IMR-90 (cell line): ENCODE data around the gene DGKH. TPM values are rescaled to one million over a fixed set of nuclear protein-coding genes. Genes with fewer than 3 reads are reported as not detected.

Source experiments
- ATAC-seq: fragments of 200-7000 bp; cut with Tn5 transposase; 2 replicates; pipeline ENCODE4 v1.9.1; 2020; ENCODE audit warnings: low read depth, mild to moderate bottlenecking, moderate library complexity
- BruUV-seq: library from RNA; stranded (reverse); fragments of 400-500 nt; replicated peaks from 2 replicates; lab custom pipeline; 2021; lab: Mats Ljungman, UMichigan
- CTCF ChIA-PET: fragments of 300-600 bp; formaldehyde crosslinking; extraction: SDS; loops from one replicate; lab custom pipeline; 2021; ENCODE audit warnings: antibody characterized with exemption; lab: Yijun Ruan, JAX
- POLR2A ChIA-PET: fragments of 300-600 bp; sonication (Branson Sonifier 250); formaldehyde crosslinking; loops from one replicate; lab custom pipeline; 2022; ENCODE audit warnings: antibody characterized with exemption; ENCODE audit not compliant: unreplicated experiment; lab: Charles Lee
- DNase-seq: peaks from one replicate; pipeline ENCODE4 v3.0.0; 2013
- H2AFZ ChIP-seq: replicated peaks from 2 replicates; pipeline ENCODE3; 2013; ENCODE audit warnings: low read length, mild to moderate bottlenecking; ENCODE audit not compliant: poor library complexity
- H2AK5ac ChIP-seq: 2 replicates; pipeline ENCODE4 v1.6.1; 2013; ENCODE audit warnings: low read depth, low read length, inconsistent platforms
- H2AK9ac ChIP-seq: replicated peaks from 2 replicates; pipeline ENCODE3; 2013; ENCODE audit warnings: mild to moderate bottlenecking, low read depth, low read length, moderate library complexity; ENCODE audit not compliant: poor library complexity
- H2BK120ac ChIP-seq: 2 replicates; pipeline ENCODE4 v1.6.1; 2013; ENCODE audit warnings: low read depth, low read length, inconsistent platforms
- H2BK15ac ChIP-seq: 3 replicates; pipeline ENCODE4 v1.6.1; 2013; ENCODE audit warnings: low read depth, low read length, inconsistent platforms
- H2BK20ac ChIP-seq: 2 replicates; pipeline ENCODE4 v1.6.1; 2013; ENCODE audit warnings: low read depth, mild to moderate bottlenecking, inconsistent platforms, low read length, moderate library complexity
- H2BK5ac ChIP-seq: 2 replicates; pipeline ENCODE4 v1.6.1; 2013; ENCODE audit warnings: mild to moderate bottlenecking, low read depth, low read length, inconsistent platforms; ENCODE audit not compliant: poor library complexity, severe bottlenecking
- H3K14ac ChIP-seq: replicated peaks from 2 replicates; pipeline ENCODE4 v1.6.1; 2013; ENCODE audit warnings: low read depth, low read length, inconsistent platforms
- H3K18ac ChIP-seq: 2 replicates; pipeline ENCODE4 v1.6.1; 2013; ENCODE audit warnings: low read depth, low read length, control low read depth
- H3K23ac ChIP-seq: 2 replicates; pipeline ENCODE4 v1.6.1; 2013; ENCODE audit warnings: low read depth, low read length, inconsistent platforms
- H3K27ac ChIP-seq: 2 replicates; pipeline ENCODE4 v1.5.1; 2013; ENCODE audit warnings: mild to moderate bottlenecking, control low read depth, low read length; ENCODE audit not compliant: insufficient read depth
- H3K27me3 ChIP-seq: 2 replicates; pipeline ENCODE4 v1.6.1; 2013; ENCODE audit warnings: low read length; ENCODE audit not compliant: control insufficient read depth, insufficient read depth
- H3K36me3 ChIP-seq: 2 replicates; pipeline ENCODE4 v1.6.1; 2013; ENCODE audit warnings: low read length, mixed read lengths; ENCODE audit not compliant: control insufficient read depth, insufficient read depth
- H3K4ac ChIP-seq: 2 replicates; pipeline ENCODE4 v1.6.1; 2013; ENCODE audit warnings: low read depth, low read length, inconsistent platforms
- H3K4me1 ChIP-seq: 2 replicates; pipeline ENCODE4 v1.6.1; 2013; ENCODE audit warnings: low read length, mixed read lengths; ENCODE audit not compliant: control insufficient read depth, insufficient read depth
- H3K4me2 ChIP-seq: 2 replicates; pipeline ENCODE4 v1.6.1; 2013; ENCODE audit warnings: low read depth, mild to moderate bottlenecking, control low read depth, low read length, moderate library complexity
- H3K4me3 ChIP-seq: 2 replicates; pipeline ENCODE4 v1.5.1; 2013; ENCODE audit warnings: low read depth, mild to moderate bottlenecking, control low read depth, low read length, moderate library complexity; ENCODE audit not compliant: insufficient read depth
- H3K56ac ChIP-seq: 2 replicates; pipeline ENCODE4 v1.6.1; 2013; ENCODE audit warnings: low read length, inconsistent platforms; ENCODE audit not compliant: insufficient read depth; ENCODE audit errors: extremely low read depth
- H3K79me1 ChIP-seq, 2 experiments: 2 replicates each; pipeline ENCODE4 v1.6.1; 2013; ENCODE audit warnings: low read length in 2 of 2, inconsistent platforms in 1 of 2, low read depth in 1 of 2
- H3K9ac ChIP-seq: 2 replicates; pipeline ENCODE4 v1.6.1; 2013; ENCODE audit warnings: low read depth, low read length, control low read depth
- H3K9me1 ChIP-seq: 2 replicates; pipeline ENCODE4 v1.6.1; 2013; ENCODE audit warnings: low read length, inconsistent platforms; ENCODE audit not compliant: insufficient read depth
- H3K9me3 ChIP-seq: 2 replicates; pipeline ENCODE4 v1.6.1; 2013; ENCODE audit warnings: low read length; ENCODE audit not compliant: control insufficient read depth, insufficient read depth
- H4K20me1 ChIP-seq: 2 replicates; pipeline ENCODE4 v1.6.1; 2013; ENCODE audit warnings: low read length, inconsistent platforms; ENCODE audit not compliant: insufficient read depth
- H4K5ac ChIP-seq: 2 replicates; pipeline ENCODE4 v1.6.1; 2013; ENCODE audit warnings: mild to moderate bottlenecking, low read depth, low read length, control low read depth
- H4K8ac ChIP-seq, 2 experiments: 2 replicates each; pipeline ENCODE4 v1.6.1; 2013; ENCODE audit warnings: low read depth in 2 of 2, low read length in 2 of 2, control low read depth in 1 of 2, inconsistent platforms in 1 of 2
- H4K91ac ChIP-seq: 2 replicates; pipeline ENCODE4 v1.6.1; 2013; ENCODE audit warnings: low read depth, low read length, inconsistent platforms; ENCODE audit not compliant: insufficient read depth
- BHLHE40 ChIP-seq: fragments of 150-350 bp; IDR thresholded peaks from 2 replicates; pipeline ENCODE4 v1.6.1; 2016; ENCODE audit warnings: mild to moderate bottlenecking, low read depth, low read length
- CEBPB ChIP-seq: IDR thresholded peaks from 2 replicates; pipeline ENCODE4 v1.6.1; 2012; ENCODE audit warnings: low read depth, low read length, improper control_type of control experiment
- CHD1 ChIP-seq: IDR thresholded peaks from 2 replicates; pipeline ENCODE4 v1.6.1; 2012; ENCODE audit warnings: low read depth, low read length, improper control_type of control experiment
- CTCF ChIP-seq: conservative IDR thresholded peaks from 2 replicates; pipeline ENCODE4 v1.5.1; 2012; ENCODE audit warnings: mild to moderate bottlenecking, low read depth, low read length, improper control_type of control experiment
- ELK1 ChIP-seq: fragments of 150-350 bp; IDR thresholded peaks from 2 replicates; pipeline ENCODE4 v1.6.1; 2016; ENCODE audit warnings: low read depth, mild to moderate bottlenecking, low read length, moderate library complexity, borderline replicate concordance
- FOS ChIP-seq: fragments of 150-350 bp; IDR thresholded peaks from 2 replicates; pipeline ENCODE4 v1.6.1; 2016; ENCODE audit warnings: low read depth, low read length
- MAFK ChIP-seq: IDR thresholded peaks from 2 replicates; pipeline ENCODE4 v1.6.1; 2012; ENCODE audit warnings: low read depth, low read length, improper control_type of control experiment
- MAZ ChIP-seq: IDR thresholded peaks from 2 replicates; pipeline ENCODE4 v1.6.1; 2012; ENCODE audit warnings: low read depth, mild to moderate bottlenecking, low read length, improper control_type of control experiment, moderate library complexity, borderline replicate concordance
- MXI1 ChIP-seq: IDR thresholded peaks from 2 replicates; pipeline ENCODE4 v1.6.1; 2012; ENCODE audit warnings: low read depth, mild to moderate bottlenecking, low read length, moderate library complexity, borderline replicate concordance
- NFE2L2 ChIP-seq: fragments of 150-350 bp; IDR thresholded peaks from 2 replicates; pipeline ENCODE4 v1.6.1; 2016; ENCODE audit warnings: low read depth, mild to moderate bottlenecking, low read length
- POLR2A ChIP-seq: IDR thresholded peaks from 2 replicates; pipeline ENCODE4 v1.6.1; 2012; ENCODE audit warnings: mild to moderate bottlenecking, low read depth, low read length
- RAD21 ChIP-seq: IDR thresholded peaks from 2 replicates; pipeline ENCODE4 v1.6.1; 2012; ENCODE audit warnings: low read length, improper control_type of control experiment
- RCOR1 ChIP-seq: IDR thresholded peaks from 2 replicates; pipeline ENCODE4 v1.6.1; 2012; ENCODE audit warnings: mild to moderate bottlenecking, low read length, improper control_type of control experiment; ENCODE audit not compliant: insufficient replicate concordance
- RFX5 ChIP-seq: IDR thresholded peaks from 2 replicates; pipeline ENCODE4 v1.8.0; 2012; ENCODE audit warnings: low read depth, mild to moderate bottlenecking, low read length, moderate library complexity
- SMC3 ChIP-seq: fragments of 150-350 bp; IDR thresholded peaks from 2 replicates; pipeline ENCODE4 v1.6.1; 2016; ENCODE audit warnings: low read depth, mild to moderate bottlenecking, antibody characterized with exemption, low read length, moderate library complexity
- USF2 ChIP-seq: fragments of 150-350 bp; IDR thresholded peaks from 2 replicates; pipeline ENCODE4 v1.6.1; 2017; ENCODE audit warnings: mild to moderate bottlenecking, antibody characterized with exemption, low read length, low read depth
- WGBS, 2 experiments: methylation state at CpG; one replicate each; pipeline versions ENCODE4 v1.1.5 to v1.1.7; 2013; ENCODE audit warnings: missing lambda C conversion rate in 2 of 2; ENCODE audit not compliant: insufficient read length in 1 of 2; ENCODE audit errors: extremely low coverage in 2 of 2; 5-methylcytosine and 5-hydroxymethylcytosine counted together
- dilution Hi-C: fragments of 300-500 bp; cut with HindIII; formaldehyde crosslinking; loops from one replicate; pipeline ENCODE4 v1.14.3; 2018; ENCODE audit warnings: low sequenced_read_pairs; ENCODE audit not compliant: unreplicated experiment
- in situ Hi-C: fragments of 300-500 bp; cut with MboI; formaldehyde crosslinking; loops from 3 replicates; pipeline ENCODE4 v1.14.3; 2019; ENCODE audit warnings: low sequenced_read_pairs, inconsistent platforms, mixed read lengths
- intact Hi-C: fragments of 100-400 bp; cut with micrococcal nuclease; formaldehyde crosslinking; loops from 2 replicates; pipeline ENCODE4 v1.10.0; 2022
- polyA plus RNA-seq, 3 experiments: library from polyadenylated mRNA; depleted of rRNA; stranded (reverse); fragments of >200 nt; gene quantifications; 2 replicates each; pipeline ENCODE4 v1.2.3, GENCODE V29; 2012; ENCODE audit warnings: low replicate concordance in 1 of 3
- total RNA-seq: library from RNA; depleted of rRNA; stranded (reverse); fragments of >200 nt; gene quantifications from 2 replicates; pipeline ENCODE4 v1.2.3, GENCODE V29; 2012

Gene DGKH
- total and polyA plus RNA-seq, 2 of the 4 experiments (the other 2 are of a cell fraction) = 2.0 to 13.4 TPM

- Histone ChIP-seq H3K9me3 (no peaks in the 10 kb centered on the region; the same call in 1 of the 2 replicates), H4K8ac (no peak overlapping the region), H3K18ac (no peak overlapping the region), H3K14ac (no peak overlapping the region), H3K4me3 (no peak overlapping the region), H3K36me3 (no peaks in the 10 kb centered on the region), H3K23ac (no peak overlapping the region), H3K56ac (no peak overlapping the region), H3K27me3 (no peaks in the 10 kb centered on the region), H4K20me1 (no peaks in the 10 kb centered on the region), H3K9ac (no peak overlapping the region), H2AFZ (no peak overlapping the region), H2AK9ac (no peak overlapping the region), H2BK20ac (no peak overlapping the region), H3K4me2 (no peak overlapping the region), H4K5ac (no peak overlapping the region), H3K27ac (no peak overlapping the region), H3K4ac (no peak overlapping the region), H2BK5ac (no peak overlapping the region), H3K4me1 (no peaks in the 10 kb centered on the region), H4K91ac (no peak overlapping the region), H2AK5ac (no peak overlapping the region), H2BK120ac (no peak overlapping the region), H3K9me1 (peaks cover 3% of the 10 kb centered on the region; the same call in 1 of the 2 replicates), H3K79me1 (no peaks in the 10 kb centered on the region), H2BK15ac (no peak overlapping the region)
- TF ChIP-seq CHD1 = no peak
- TF ChIP-seq FOS = no peak
- TF ChIP-seq SMC3 = no peak
- no peak for TF ChIP-seq CTCF
- TF ChIP-seq NFE2L2 = no peak
- no peak for TF ChIP-seq RAD21
- no peak for TF ChIP-seq POLR2A
- no peak for TF ChIP-seq RCOR1
- TF ChIP-seq USF2 = no peak
- TF ChIP-seq MAZ = no peak
- no peak for TF ChIP-seq BHLHE40
- no peak for TF ChIP-seq ELK1
- TF ChIP-seq CEBPB = no peak
- no peak for TF ChIP-seq MXI1
- no peak for TF ChIP-seq MAFK
- no peak for TF ChIP-seq RFX5
- BruUV-seq = no TSS peak
- ChIA-PET POLR2A (no interaction called here), CTCF (no interaction called here)
- WGBS, 2 experiments = no CpG with 5 or more reads among the region's 5 CpGs
- dilution Hi-C loops = no loop called here
- intact Hi-C loops = no loop called here
- DNase-seq (no peak), ATAC-seq (no peak)
- in situ Hi-C loops = no loop called here
These were observed 210.3 kb downstream of the DGKH start for GRCh38 chr13:42258747-42259146.
